Esophagus (tissue), 2 donors: ENCODE measurements around the gene PRF1. TPM values are rescaled to one million over a fixed set of nuclear protein-coding genes. Genes with fewer than 3 reads are reported as not detected.
A peak's percentile ranks its signal among the peaks of the same experiment; 100 is the strongest.

Source experiments
- H3K27ac ChIP-seq, 2 donors: one replicate each; pipeline ENCODE4 v1.5.1; 2013; ENCODE audit warnings: low read depth in 2 of 2, mild to moderate bottlenecking in 2 of 2, inconsistent platforms in 1 of 2, low read length in 1 of 2, moderate library complexity in 1 of 2
- H3K27me3 ChIP-seq, 2 donors: one replicate each; pipeline ENCODE4 v1.6.1; 2013; ENCODE audit warnings: low read length in 2 of 2, control low read depth in 1 of 2, mild to moderate bottlenecking in 1 of 2; ENCODE audit not compliant: insufficient read depth in 2 of 2, control insufficient read depth in 1 of 2
- H3K36me3 ChIP-seq, 2 donors: one replicate each; pipeline ENCODE4 v1.6.1; 2013; ENCODE audit warnings: low read length in 1 of 2; ENCODE audit not compliant: control insufficient read depth in 2 of 2, insufficient read depth in 2 of 2
- H3K4me1 ChIP-seq, 2 donors: one replicate each; pipeline ENCODE4 v1.6.1; 2013; ENCODE audit warnings: low read length in 1 of 2; ENCODE audit not compliant: control insufficient read depth in 2 of 2, insufficient read depth in 2 of 2
- H3K4me3 ChIP-seq, 2 donors: one replicate each; pipeline ENCODE4 v1.5.1; 2013; ENCODE audit warnings: low read length in 2 of 2, mild to moderate bottlenecking in 2 of 2, low read depth in 1 of 2, moderate library complexity in 1 of 2
- H3K9me3 ChIP-seq, 2 donors: one replicate each; pipeline ENCODE4 v1.6.1; 2013; ENCODE audit warnings: mild to moderate bottlenecking in 2 of 2, low read depth in 1 of 2, low read length in 1 of 2, moderate library complexity in 1 of 2; ENCODE audit not compliant: control insufficient read depth in 2 of 2, insufficient read depth in 1 of 2
- WGBS, 2 donors: extraction: QIAGEN DNeasy Blood & Tissue Kit; methylation state at CpG; one replicate each; pipeline ENCODE4 v1.1.7; 2013; 5-methylcytosine and 5-hydroxymethylcytosine counted together
- polyA plus RNA-seq, 2 donors: library from polyadenylated mRNA; stranded (reverse); fragments of 200-250 nt; gene quantifications; one replicate each; pipeline ENCODE4 v1.2.3, GENCODE V29; 2013
- donor health status: healthy with polysubstance abuse.
- donor health status: Bipolar disorder and iron deficiency.

PRF1 gene
- polyA plus RNA-seq, 2 donors = 0.71 to 1.8 TPM

DNA sequence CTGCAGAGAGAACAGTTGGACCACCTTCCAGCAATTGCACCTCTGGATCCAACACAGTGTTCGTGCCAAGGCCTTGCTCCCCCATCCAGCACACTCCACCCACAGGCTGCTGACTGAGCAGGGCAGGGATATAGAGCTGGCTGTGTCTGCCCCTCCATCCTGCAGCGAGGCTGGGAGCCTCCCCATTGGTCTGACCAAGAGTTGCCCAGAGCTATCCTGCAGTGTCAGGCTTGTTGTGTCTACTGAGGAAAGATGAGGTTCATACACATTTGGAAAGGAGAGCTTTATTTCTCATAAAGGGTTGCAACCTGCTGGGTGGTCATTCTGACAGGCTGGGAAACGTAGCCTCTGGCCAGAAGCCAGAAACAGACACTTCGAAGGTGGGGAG is 27.1 kb downstream of the PRF1 start:
- Histone ChIP-seq H3K9me3 (no peaks in the 10 kb centered on the region), H3K27ac (no peak overlapping the region)
- 23 to 43% methylated on average over 4 of the region's 4 CpGs for WGBS, 2 donors

GRCh38 chr10:70573599-70574506 is 28.7 kb downstream of the PRF1 start:
- 67 to 76% methylated on average over 11 of the region's 11 CpGs for WGBS, 2 donors
- Histone ChIP-seq H3K4me1 (peaks cover 0 to 16% of the 10 kb centered on the region in 2 donors), H3K36me3 (no peaks in the 10 kb centered on the region), H3K27me3 (no peaks in the 10 kb centered on the region), H3K4me3 (no peak overlapping the region), H3K27ac (peak overlapping the region in 1 of 2 donors; percentile 51), H3K9me3 (no peaks in the 10 kb centered on the region)

More for the DNA sequence above, 27.1 kb downstream of the PRF1 start:
- Histone ChIP-seq H3K4me3 (no peak overlapping the region), H3K4me1 (peaks cover 0 to 16% of the 10 kb centered on the region in 2 donors), H3K27me3 (no peaks in the 10 kb centered on the region), H3K36me3 (no peaks in the 10 kb centered on the region)

DNA sequence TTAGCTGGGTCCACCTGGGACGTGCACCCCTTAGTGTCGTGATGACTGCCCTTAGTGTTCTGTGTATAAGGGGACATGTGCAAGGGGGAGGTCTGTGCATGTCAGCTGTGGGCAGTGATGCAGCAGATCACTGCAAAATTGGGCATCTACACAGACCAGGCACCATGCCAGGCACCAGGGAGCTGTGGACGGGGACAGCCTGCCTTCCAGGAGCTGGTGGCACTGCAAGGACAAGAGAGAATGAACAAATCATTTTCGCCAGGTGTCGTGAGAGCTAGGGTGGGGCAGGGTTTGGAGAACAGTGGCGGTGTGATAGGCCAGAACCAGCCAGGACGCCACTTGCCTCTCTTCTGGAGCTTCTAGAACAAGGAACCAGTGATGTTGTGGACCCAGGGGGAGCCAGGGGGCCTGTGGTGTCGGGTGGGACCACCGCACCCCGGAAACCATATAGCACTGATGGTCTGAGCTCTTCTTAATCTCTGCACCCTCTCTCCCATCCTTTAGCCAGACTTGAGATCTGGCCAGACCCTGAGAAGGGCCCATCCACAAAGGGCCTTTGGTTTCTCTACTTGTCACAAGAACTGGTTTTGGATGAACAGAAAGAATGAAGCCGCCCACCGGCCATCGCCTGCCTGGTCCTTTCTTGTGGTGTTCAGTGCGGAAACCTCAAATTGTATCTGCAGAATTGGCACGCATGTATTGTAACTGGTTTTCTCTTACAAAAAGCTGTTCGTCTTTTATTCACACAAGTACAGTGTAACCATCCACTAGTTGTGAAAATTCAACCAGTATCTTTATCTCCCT is 30.7 kb downstream of the PRF1 start:
- no peaks in the 10 kb centered on the region for H3K36me3 ChIP-seq
- WGBS, 2 donors = 86 to 87% methylated on average over 16 of the region's 16 CpGs
- no peak overlapping the region for H3K4me3 ChIP-seq
- peaks cover 0 to 16% of the 10 kb centered on the region in 2 donors for H3K4me1 ChIP-seq
- no peaks in the 10 kb centered on the region for H3K27me3 ChIP-seq
- H3K9me3 ChIP-seq = no peaks in the 10 kb centered on the region
- no peak overlapping the region for H3K27ac ChIP-seq

GRCh38 chr10:70571236-70571635 is 31.3 kb downstream of the PRF1 start:
- Histone ChIP-seq H3K36me3 (peaks cover 0 to 4% of the 10 kb centered on the region in 2 donors), H3K27me3 (no peaks in the 10 kb centered on the region), H3K4me1 (peaks cover 0 to 10% of the 10 kb centered on the region in 2 donors), H3K27ac (no peak overlapping the region), H3K9me3 (no peaks in the 10 kb centered on the region), H3K4me3 (no peak overlapping the region)
- WGBS, 2 donors = 78 to 93% methylated on average over 4 of the region's 4 CpGs

DNA sequence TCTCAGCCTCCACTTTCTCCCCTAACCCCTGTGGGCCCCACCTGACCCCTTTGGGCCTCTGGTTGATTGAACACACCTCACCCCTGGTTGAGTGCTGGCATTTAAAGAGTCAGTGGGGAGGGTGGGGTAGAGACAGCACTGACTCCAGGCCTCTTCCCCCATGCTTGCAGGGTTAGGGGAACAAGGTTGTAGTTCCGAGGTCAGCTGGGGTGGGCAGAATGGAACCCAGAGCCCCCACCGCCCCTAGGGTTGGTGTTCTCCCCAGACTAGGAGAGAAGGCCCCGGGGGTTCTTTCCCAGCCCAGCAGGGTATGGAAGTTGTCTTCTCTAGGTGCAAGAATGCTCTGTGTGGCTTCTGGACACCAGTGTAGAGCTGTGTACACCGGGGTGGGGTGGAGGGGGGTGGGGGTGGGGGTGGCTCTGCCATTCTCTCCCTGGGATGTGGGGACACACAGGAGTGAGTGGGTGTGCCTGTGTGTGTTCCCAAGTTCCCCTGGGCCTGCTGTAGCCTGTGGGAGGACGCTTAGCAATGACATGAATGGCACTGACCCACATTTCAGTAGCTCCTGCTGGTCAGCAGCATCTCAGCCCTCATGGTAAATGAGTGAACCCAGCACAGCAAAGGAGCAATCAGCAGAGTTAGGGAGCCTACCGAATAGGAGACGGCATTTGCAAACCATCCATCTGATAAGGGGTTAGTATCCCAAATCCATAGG is 33.6 kb downstream of the PRF1 start:
- Histone ChIP-seq H3K27ac (no peak overlapping the region), H3K9me3 (no peaks in the 10 kb centered on the region), H3K27me3 (no peaks in the 10 kb centered on the region), H3K36me3 (peaks cover 3 to 5% of the 10 kb centered on the region in 2 donors), H3K4me3 (no peak overlapping the region), H3K4me1 (peaks cover 0 to 3% of the 10 kb centered on the region in 2 donors)
- WGBS, 2 donors = 83 to 93% methylated on average over 7 of the region's 7 CpGs

DNA sequence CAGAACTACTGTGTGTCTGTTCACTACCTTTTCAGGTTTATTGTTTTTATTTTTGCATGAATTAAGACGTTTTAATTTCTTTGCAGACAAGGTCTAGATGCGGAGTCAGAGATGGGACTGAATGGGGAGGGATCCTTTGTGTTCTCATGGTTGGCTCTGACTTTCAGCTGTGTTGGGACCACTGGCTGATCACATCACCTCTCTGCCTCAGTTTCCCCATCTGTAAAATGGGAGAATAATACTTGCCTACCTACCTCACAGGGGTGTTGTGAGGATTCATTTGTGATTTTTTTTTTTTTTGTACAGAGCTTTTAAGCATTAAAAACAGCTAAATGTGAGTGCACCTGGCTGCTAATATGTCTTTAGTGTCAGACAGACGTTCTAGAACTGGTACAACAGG is 34.4 kb downstream of the PRF1 start:
- H3K4me1 ChIP-seq = peaks cover 0 to under 1% of the 10 kb centered on the region in 2 donors
- H3K27ac ChIP-seq = no peak overlapping the region
- no peaks in the 10 kb centered on the region for H3K9me3 ChIP-seq
- peaks cover 3 to 5% of the 10 kb centered on the region in 2 donors for H3K36me3 ChIP-seq
- 83 to 92% methylated on average over 3 of the region's 3 CpGs for WGBS, 2 donors
- no peak overlapping the region for H3K4me3 ChIP-seq
- H3K27me3 ChIP-seq = no peaks in the 10 kb centered on the region

- H3K36me3 ChIP-seq = peaks cover 3 to 5% of the 10 kb centered on the region in 2 donors
- no peaks in the 10 kb centered on the region for H3K4me1 ChIP-seq
- no peak overlapping the region for H3K4me3 ChIP-seq
- no peaks in the 10 kb centered on the region for H3K27me3 ChIP-seq
- 79 to 92% methylated on average over 4 of the region's 4 CpGs for WGBS, 2 donors
- no peaks in the 10 kb centered on the region for H3K9me3 ChIP-seq
- no peak overlapping the region for H3K27ac ChIP-seq
These were observed 34.9 kb downstream of the PRF1 start for GRCh38 chr10:70567603-70568002.

DNA sequence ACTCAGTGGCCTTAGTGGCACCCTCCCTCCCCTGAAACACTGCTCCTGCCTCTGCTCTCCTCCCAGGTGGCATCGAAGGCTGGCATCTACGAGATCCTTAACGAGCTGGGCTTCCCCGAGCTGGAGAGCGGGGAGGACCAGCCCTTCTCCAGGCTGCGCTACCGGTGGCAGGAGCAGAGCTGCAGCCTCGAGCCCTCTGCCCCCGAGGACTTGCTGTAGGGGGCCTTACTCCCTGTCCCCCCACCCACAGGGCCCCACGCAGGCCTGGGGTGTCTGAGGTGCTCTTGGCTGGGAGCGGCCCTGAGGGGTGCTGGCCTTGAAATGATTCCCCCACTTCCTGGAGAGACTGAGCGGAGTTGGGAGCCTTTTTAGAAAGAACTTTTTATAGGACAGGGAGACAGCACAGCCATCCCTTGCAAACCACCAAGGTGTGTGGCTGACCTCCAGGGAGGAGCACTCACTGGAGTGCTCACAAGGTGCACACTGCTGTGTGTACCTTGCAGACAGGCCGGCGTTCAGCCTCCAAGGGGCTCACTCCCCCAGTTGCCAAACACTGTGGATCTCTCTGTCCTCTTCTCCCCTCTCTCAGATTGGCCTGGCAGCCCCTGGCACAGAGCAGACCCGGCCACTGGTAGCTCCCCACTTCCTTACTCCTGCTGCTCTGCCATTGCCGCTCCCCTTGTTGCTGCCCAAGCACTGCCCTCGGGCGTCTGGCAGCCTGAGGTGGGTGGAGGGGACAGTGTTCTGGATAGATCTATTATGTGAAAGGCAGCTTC is 35.8 kb downstream of the PRF1 start:
- Histone ChIP-seq H3K4me1 (no peaks in the 10 kb centered on the region), H3K36me3 (peaks cover 5% of the 10 kb centered on the region in 2 donors), H3K4me3 (no peak overlapping the region), H3K9me3 (no peaks in the 10 kb centered on the region), H3K27ac (no peak overlapping the region), H3K27me3 (no peaks in the 10 kb centered on the region)
- 82 to 87% methylated on average over 18 of the region's 18 CpGs for WGBS, 2 donors
